Measurements from ENCODE around the gene H1-8.

- TF ChIP-seq POLR2A (IDR thresholded peaks at IDR 0.05; ENCODE audit: low read length) (no peak), GATA1 (IDR thresholded peaks at IDR 0.05; ENCODE audit: low read depth, low read length) (no peak)
Observed at GRCh38 chr3:129525341-129525968, 17.5 kb upstream of the H1-8 start.
